Neural progenitor cell (in vitro differentiated cells): Measurements from ENCODE around the gene WBP4. TPM values are rescaled to one million over a fixed set of nuclear protein-coding genes. Genes with fewer than 3 reads are reported as not detected.
A peak's percentile ranks its signal among the peaks of the same experiment; 100 is the strongest.

Experiments used
- DNase-seq: peaks from one replicate; pipeline ENCODE4 v3.0.0-alpha.2; 2016; ENCODE audit warnings: low spot score
- H2AFZ ChIP-seq: fragments of 200-600 bp; sonication (generic); replicated peaks from 2 replicates; pipeline ENCODE4 v1.6.1; 2016; ENCODE audit warnings: antibody characterized with exemption
- H3F3A ChIP-seq: fragments of 200-600 bp; sonication (generic); 2 replicates; pipeline ENCODE4 v1.6.1; 2016; ENCODE audit warnings: antibody characterized with exemption, low read depth
- H3K27ac ChIP-seq: fragments of 200-600 bp; sonication (generic); 2 replicates; pipeline ENCODE4 v1.5.1; 2016; ENCODE audit warnings: mild to moderate bottlenecking
- H3K27me3 ChIP-seq: fragments of 200-600 bp; sonication (generic); 2 replicates; pipeline ENCODE4 v1.6.1; 2016; ENCODE audit warnings: mild to moderate bottlenecking, moderate library complexity
- H3K36me3 ChIP-seq: fragments of 200-600 bp; sonication (generic); 2 replicates; pipeline ENCODE4 v1.5.1; 2016
- H3K4me1 ChIP-seq: fragments of 200-600 bp; sonication (generic); 2 replicates; pipeline ENCODE4 v1.6.1; 2016; ENCODE audit warnings: mixed run types
- H3K4me2 ChIP-seq: fragments of 200-600 bp; sonication (generic); 2 replicates; pipeline ENCODE4 v1.6.1; 2016
- H3K4me3 ChIP-seq: fragments of 200-600 bp; sonication (generic); 2 replicates; pipeline ENCODE4 v1.5.1; 2016
- H3K79me2 ChIP-seq: fragments of 200-600 bp; sonication (generic); 2 replicates; pipeline ENCODE4 v1.6.1; 2016; ENCODE audit warnings: low read depth
- H3K9ac ChIP-seq: fragments of 200-600 bp; sonication (generic); 2 replicates; pipeline ENCODE4 v1.6.1; 2016
- H3K9me3 ChIP-seq: fragments of 200-600 bp; sonication (generic); 2 replicates; pipeline ENCODE4 v1.5.1; 2016; ENCODE audit warnings: low read depth
- H4K20me1 ChIP-seq: fragments of 200-600 bp; sonication (generic); 2 replicates; pipeline ENCODE4 v1.6.1; 2016; ENCODE audit warnings: low read depth
- H3K27ac Mint-ChIP-seq: 3 replicates; pipeline ENCODE4 v1.8.0; 2021; ENCODE audit warnings: mixed read lengths
- H3K27me3 Mint-ChIP-seq: 2 replicates; pipeline ENCODE4 v1.8.0; 2022; ENCODE audit warnings: low read depth, mild to moderate bottlenecking, inconsistent platforms, moderate library complexity, mixed read lengths; ENCODE audit not compliant: insufficient read depth
- H3K36me3 Mint-ChIP-seq: 3 replicates; pipeline ENCODE4 v1.8.0; 2021; ENCODE audit warnings: mixed read lengths
- H3K4me1 Mint-ChIP-seq: 3 replicates; pipeline ENCODE4 v1.8.0; 2021; ENCODE audit warnings: mixed read lengths
- H3K4me3 Mint-ChIP-seq: 3 replicates; pipeline ENCODE4 v1.8.0; 2021; ENCODE audit warnings: mild to moderate bottlenecking, moderate library complexity, mixed read lengths
- H3K9me3 Mint-ChIP-seq: 3 replicates; pipeline ENCODE4 v1.8.0; 2020; ENCODE audit warnings: mixed read lengths
- EZH2 ChIP-seq: fragments of 200-600 bp; sonication (generic); IDR thresholded peaks from 2 replicates; pipeline ENCODE4 v1.6.1; 2017; ENCODE audit warnings: antibody characterized with exemption, mild to moderate bottlenecking, moderate library complexity
- EZH2phosphoT487 ChIP-seq: fragments of 200-600 bp; sonication (generic); IDR thresholded peaks from 2 replicates; pipeline ENCODE4 v1.6.1; 2017; ENCODE audit warnings: antibody characterized with exemption
- total RNA-seq: library from RNA; depleted of rRNA; stranded (reverse); fragments of >200 nt; gene quantifications from 2 replicates; pipeline ENCODE4 v1.2.3, GENCODE V29; 2015; ENCODE audit warnings: low replicate concordance
- TF ChIP-seq, protein P1 (sequence below): fragments of 200-600 bp; sonication (generic); IDR thresholded peaks from 2 replicates; pipeline ENCODE4 v1.5.1; 2017; ENCODE audit warnings: antibody characterized with exemption, mild to moderate bottlenecking

Gene WBP4
- total RNA-seq, 1 donor from 2014 or later = 12.9 TPM

- Histone ChIP-seq H3F3A (peaks cover 5% of the 10 kb centered on the region), H4K20me1 (no peaks in the 10 kb centered on the region), H3K27me3 (no peaks in the 10 kb centered on the region), H3K4me1 (peaks cover 6% of the 10 kb centered on the region), H3K79me2 (peaks cover 18% of the 10 kb centered on the region), H3K27ac (no peak overlapping the region), H3K9ac (no peak overlapping the region), H3K4me2 (no peak overlapping the region), H3K36me3 (no peaks in the 10 kb centered on the region), H3K9me3 (no peaks in the 10 kb centered on the region), H3K4me3 (no peak overlapping the region), H2AFZ (no peak overlapping the region)
- Mint-ChIP-seq H3K36me3 (peaks cover 10% of the 10 kb centered on the region), H3K4me1 (peaks cover 18% of the 10 kb centered on the region), H3K27me3 (no peaks in the 10 kb centered on the region), H3K9me3 (peaks cover 9% of the 10 kb centered on the region), H3K4me3 (no peak overlapping the region), H3K27ac (no peak overlapping the region)
- DNase-seq = peak; percentile 57
- no peak for TF ChIP-seq EZH2phosphoT487
- TF ChIP-seq, protein P1, sequence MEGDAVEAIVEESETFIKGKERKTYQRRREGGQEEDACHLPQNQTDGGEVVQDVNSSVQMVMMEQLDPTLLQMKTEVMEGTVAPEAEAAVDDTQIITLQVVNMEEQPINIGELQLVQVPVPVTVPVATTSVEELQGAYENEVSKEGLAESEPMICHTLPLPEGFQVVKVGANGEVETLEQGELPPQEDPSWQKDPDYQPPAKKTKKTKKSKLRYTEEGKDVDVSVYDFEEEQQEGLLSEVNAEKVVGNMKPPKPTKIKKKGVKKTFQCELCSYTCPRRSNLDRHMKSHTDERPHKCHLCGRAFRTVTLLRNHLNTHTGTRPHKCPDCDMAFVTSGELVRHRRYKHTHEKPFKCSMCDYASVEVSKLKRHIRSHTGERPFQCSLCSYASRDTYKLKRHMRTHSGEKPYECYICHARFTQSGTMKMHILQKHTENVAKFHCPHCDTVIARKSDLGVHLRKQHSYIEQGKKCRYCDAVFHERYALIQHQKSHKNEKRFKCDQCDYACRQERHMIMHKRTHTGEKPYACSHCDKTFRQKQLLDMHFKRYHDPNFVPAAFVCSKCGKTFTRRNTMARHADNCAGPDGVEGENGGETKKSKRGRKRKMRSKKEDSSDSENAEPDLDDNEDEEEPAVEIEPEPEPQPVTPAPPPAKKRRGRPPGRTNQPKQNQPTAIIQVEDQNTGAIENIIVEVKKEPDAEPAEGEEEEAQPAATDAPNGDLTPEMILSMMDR = peak; percentile 68
Measured at GRCh38 chr13:41054212-41054877, 7.0 kb upstream of the WBP4 start.

DNA sequence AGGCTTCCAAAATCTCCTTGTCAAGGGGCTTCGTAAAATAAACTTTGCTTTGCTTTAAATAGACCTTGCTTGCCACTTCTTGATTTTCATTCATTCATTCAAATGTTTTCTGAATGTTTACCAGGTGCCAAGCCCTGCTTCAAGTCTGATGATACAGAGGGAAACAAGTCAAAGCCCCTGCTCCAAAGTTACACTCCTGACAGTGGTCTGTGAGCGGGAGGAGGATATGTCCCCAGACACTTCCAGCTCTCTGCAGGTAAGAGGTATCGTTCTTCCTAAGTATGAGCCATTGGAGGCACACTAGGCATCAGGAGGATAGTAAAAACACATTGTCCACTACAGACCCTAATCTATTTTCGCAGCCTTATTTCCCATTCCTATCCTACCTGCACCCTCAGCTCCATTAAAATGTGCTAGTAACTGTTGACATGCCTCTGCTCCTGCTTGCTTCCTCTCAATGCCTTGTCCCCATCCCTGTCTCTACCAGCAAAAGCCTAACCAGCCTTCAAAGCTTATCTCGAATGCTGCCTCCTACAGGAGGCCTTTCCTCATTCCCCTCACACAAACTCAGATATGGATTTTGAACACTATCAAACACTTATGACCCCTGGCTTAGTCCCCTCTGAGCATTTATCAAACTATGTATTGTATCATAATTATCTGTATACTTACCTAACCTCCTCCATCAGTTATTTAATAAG lies 6.2 kb upstream of the WBP4 start:
- TF ChIP-seq EZH2phosphoT487 (no peak), EZH2 (no peak)
- TF ChIP-seq, protein P1 = peak; percentile 46
- Histone ChIP-seq H3F3A (peaks cover 12% of the 10 kb centered on the region), H3K27me3 (no peaks in the 10 kb centered on the region), H3K9ac (no peak overlapping the region), H3K36me3 (no peaks in the 10 kb centered on the region), H3K4me3 (no peak overlapping the region), H3K27ac (no peak overlapping the region), H3K4me2 (no peak overlapping the region), H3K4me1 (peaks cover 7% of the 10 kb centered on the region), H3K9me3 (no peaks in the 10 kb centered on the region), H3K79me2 (peaks cover 23% of the 10 kb centered on the region), H2AFZ (no peak overlapping the region), H4K20me1 (no peaks in the 10 kb centered on the region)
- DNase-seq = peak; percentile 31
- H3K4me1 Mint-ChIP-seq = peaks cover 23% of the 10 kb centered on the region
- H3K36me3 Mint-ChIP-seq = peaks cover 4% of the 10 kb centered on the region
- H3K27me3 Mint-ChIP-seq = peaks cover 3% of the 10 kb centered on the region
- no peak overlapping the region for H3K4me3 Mint-ChIP-seq
- H3K9me3 Mint-ChIP-seq = peaks cover 4% of the 10 kb centered on the region
- H3K27ac Mint-ChIP-seq = no peak overlapping the region

DNA sequence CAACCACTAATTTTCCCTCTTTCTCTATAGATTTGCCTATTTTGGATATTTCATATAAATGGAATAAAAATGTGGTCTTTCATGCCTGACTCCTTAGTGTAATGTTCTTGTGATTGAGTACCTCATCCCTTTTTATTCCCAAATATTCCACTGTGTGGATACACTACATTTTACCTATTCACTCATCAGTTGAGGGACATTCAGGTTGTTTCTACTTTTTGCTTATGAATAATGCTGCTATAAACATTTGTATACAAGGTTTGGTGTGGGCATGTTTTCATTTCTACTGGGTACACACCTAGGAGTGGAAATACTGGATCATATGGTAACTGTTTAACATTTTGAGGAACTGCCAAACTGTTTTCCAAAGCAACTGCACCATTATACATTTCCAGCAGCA lies 5.1 kb upstream of the WBP4 start:
- no peak for DNase-seq
- Histone ChIP-seq H4K20me1 (no peaks in the 10 kb centered on the region), H2AFZ (no peak overlapping the region), H3K9me3 (no peaks in the 10 kb centered on the region), H3K4me3 (no peak overlapping the region), H3K4me2 (no peak overlapping the region), H3K36me3 (no peaks in the 10 kb centered on the region), H3K27ac (no peak overlapping the region), H3K4me1 (peaks cover 7% of the 10 kb centered on the region), H3K27me3 (no peaks in the 10 kb centered on the region), H3K9ac (no peak overlapping the region), H3K79me2 (peaks cover 23% of the 10 kb centered on the region), H3F3A (peaks cover 23% of the 10 kb centered on the region)
- H3K9me3 Mint-ChIP-seq = peaks cover 11% of the 10 kb centered on the region
- H3K27ac Mint-ChIP-seq = no peak overlapping the region
- TF ChIP-seq EZH2phosphoT487 = no peak
- no peak for TF ChIP-seq EZH2
- TF ChIP-seq, protein P1 = no peak
- H3K4me1 Mint-ChIP-seq = peaks cover 26% of the 10 kb centered on the region
- no peak overlapping the region for H3K4me3 Mint-ChIP-seq
- peaks cover 14% of the 10 kb centered on the region for H3K27me3 Mint-ChIP-seq
- peaks cover 2% of the 10 kb centered on the region for H3K36me3 Mint-ChIP-seq
